HG02623 (cell line): ENCODE data around the gene STX1B.

ENCODE experiments used
- ATAC-seq: cut with Tn5 transposase; IDR thresholded peaks from one replicate; pipeline ENCODE4 v1.9.1; 2021; ENCODE audit warnings: moderate library complexity; ENCODE audit not compliant: unreplicated experiment

The STX1B gene

GRCh38 chr16:30996985-30997724 lies 13.3 kb downstream of the STX1B start:
- ATAC-seq, result peak; percentile 63

- ATAC-seq, result no peak
Measured at GRCh38 chr16:30996324-30996984, 14.0 kb downstream of the STX1B start.

DNA sequence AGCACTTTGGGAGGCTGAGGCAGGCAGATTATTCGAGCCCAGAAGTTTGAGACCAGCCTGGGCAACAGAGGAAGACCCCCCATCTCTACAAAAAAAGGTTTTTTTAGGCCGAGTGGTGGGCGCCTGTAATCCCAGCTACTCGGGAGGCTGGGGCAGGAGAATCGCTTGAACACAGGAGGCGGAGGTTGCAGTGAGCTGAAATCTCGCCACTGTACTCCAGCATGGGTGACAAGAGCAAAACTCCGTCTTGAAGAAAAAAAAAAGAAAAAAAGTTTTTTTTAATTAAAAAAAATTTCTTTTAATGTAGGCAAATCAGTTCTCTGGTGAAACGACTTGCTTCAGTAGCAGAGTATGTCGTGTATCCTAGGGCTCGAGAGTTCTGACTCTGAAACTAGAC lies 14.5 kb downstream of the STX1B start:
- ATAC-seq, result no peak

DNA sequence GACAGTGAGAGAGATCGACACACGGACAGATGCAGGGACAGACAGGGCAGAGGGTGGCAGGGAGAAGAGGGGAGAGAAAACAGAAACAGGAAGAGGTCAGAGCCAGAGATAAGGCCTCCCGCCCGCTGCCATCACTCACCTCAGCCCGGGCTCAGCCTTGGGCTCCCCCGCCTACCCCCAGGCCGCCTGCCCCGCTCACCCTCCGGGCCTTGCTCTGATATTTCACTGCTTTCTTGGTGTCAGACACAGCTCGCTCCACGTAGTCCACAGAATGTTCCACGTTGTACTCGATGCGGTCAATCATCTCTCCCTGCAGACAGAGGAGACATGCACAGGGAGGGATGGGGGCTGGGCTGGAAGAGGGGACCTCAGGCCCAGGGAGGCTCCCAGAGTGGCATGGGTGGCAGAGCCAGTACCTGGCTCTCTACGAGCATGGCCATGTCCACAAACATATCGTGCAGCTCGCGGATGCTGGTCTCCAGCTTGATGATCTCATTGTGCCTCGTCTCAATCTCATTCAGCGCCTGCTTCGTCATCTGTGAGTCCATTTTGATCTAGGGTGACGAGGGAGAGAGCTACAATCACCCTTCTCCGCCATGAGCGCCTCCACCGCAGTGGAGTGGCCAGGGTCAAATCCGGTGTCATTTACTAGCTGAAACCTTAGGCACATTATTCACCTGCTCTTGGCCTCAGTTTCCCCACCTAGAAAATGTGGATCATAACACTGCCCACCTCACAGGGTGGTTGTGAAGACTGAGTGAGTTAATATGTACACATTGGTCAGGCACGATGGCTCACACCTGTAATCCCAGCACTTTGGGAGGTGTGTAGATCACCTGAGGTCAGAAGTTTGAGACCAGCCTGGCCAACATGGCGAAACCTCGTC lies 17.3 kb downstream of the STX1B start:
- no peak for ATAC-seq

DNA sequence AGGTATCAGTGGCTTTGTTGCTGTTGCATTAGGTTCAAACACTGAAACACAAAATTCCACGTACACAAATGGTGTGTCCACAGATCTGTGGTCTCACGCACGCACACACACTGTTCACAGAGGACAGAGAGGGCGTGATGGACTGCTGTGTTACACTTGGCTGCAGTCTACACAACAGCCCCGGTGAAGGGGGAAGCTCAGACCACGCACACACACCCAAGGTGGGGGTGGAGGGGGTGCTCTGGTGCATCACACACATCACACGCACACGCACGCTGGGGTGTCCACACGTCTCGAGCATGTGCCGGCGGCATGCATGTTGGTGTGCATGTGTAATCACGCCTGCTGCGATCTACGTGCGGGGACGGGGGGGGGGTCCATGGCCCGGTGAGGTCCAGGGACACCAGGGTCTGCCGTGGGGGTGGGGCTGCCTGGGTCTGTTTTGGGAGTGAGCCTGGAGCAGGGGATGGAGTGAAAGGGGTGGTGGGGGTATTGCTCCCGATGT lies 18.1 kb downstream of the STX1B start:
- ATAC-seq, result no peak

DNA sequence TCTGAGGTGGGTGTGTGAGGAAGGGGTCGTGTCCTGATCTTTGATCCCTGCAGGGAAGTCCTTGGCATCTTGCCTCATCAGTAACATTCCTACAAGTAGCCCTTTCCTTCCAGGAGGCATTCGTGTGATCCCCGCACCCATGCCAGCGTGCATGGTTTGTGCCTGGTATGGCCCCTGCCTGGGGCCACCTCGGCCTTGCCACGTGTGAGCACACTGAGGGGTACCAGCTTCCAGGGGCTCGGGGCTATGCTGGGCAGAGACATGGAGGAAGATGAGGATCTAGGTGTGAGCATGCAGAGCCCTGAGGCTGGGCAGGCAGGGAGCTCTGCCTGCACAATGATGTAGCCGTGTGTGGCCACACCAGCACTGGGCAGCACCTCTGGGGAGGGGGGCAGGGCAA lies 19.4 kb downstream of the STX1B start:
- no peak for ATAC-seq

GRCh38 chr16:30990105-30990504 lies 20.3 kb downstream of the STX1B start:
- ATAC-seq, result no peak

DNA sequence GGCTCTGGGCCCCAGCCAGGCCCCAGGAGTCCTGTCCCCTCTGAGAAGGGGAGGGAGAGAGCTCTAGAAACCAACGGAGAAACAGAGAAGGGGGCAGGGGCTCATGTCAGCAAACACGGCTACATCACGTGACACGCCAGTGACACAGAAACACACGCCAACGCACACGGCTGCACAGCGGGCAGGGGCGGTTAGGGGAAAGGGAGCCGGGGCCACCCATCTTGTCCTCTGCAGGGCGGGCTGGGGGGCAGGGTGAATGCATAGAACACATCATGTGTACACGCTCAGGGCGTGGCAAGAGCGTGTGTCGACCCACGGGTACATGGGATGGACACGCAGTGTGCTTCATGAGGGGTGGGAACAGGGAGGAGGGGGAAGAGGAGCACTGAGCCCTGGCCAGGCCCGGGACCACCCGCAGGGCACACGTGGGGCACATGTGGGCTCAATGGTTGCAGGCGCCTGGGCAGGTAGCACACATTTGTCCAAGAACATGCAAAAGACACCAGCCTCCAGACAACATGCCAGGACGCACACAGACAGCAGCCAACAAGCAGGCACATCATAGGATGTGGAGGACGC lies 20.9 kb downstream of the STX1B start:
- ATAC-seq, result no peak

- no peak for ATAC-seq
Measured at GRCh38 chr16:30987581-30988190, 22.8 kb downstream of the STX1B start.

DNA sequence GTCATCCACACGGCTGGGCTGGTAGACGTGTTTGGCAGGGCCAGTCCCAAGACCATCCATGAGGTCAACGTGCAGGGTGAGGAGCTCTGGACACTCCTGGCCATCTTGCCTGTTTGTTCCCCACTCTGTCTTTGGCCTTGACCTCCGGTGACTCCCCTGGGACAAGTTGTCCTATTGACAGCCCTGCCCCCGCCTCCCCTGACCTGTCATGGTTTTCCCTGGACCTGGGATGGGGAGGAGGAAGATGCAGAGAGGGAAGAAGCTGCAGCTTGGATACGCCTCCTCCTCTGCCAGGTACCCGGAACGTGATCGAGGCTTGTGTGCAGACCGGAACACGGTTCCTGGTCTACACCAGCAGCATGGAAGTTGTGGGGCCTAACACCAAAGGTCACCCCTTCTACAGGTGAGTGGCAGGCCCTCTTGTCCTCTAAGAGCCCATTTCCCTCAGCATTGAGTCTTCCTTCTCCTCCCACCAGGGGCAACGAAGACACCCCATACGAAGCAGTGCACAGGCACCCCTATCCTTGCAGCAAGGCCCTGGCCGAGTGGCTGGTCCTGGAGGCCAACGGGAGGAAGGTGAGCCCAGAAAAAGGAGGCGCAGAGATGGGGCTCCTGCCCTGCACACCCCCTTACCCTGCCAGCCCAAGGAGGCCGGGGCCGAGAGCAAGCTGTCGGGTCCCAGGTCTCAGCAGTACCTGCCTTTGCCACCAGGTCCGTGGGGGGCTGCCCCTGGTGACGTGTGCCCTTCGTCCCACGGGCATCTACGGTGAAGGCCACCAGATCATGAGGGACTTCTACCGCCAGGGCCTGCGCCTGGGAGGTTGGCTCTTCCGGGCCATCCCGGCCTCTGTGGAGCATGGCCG lies 24.1 kb downstream of the STX1B start:
- no peak for ATAC-seq

- no peak for ATAC-seq
Measured at GRCh38 chr16:30985401-30986128, 24.9 kb downstream of the STX1B start.

GRCh38 chr16:30984669-30985400 lies 25.6 kb downstream of the STX1B start, which contains the start of gene HSD3B7:
Gene HSD3B7 (plus strand): TSS chr16:30985207. CDS start chr16:30985659, 452 bp downstream.
- no peak for ATAC-seq

DNA sequence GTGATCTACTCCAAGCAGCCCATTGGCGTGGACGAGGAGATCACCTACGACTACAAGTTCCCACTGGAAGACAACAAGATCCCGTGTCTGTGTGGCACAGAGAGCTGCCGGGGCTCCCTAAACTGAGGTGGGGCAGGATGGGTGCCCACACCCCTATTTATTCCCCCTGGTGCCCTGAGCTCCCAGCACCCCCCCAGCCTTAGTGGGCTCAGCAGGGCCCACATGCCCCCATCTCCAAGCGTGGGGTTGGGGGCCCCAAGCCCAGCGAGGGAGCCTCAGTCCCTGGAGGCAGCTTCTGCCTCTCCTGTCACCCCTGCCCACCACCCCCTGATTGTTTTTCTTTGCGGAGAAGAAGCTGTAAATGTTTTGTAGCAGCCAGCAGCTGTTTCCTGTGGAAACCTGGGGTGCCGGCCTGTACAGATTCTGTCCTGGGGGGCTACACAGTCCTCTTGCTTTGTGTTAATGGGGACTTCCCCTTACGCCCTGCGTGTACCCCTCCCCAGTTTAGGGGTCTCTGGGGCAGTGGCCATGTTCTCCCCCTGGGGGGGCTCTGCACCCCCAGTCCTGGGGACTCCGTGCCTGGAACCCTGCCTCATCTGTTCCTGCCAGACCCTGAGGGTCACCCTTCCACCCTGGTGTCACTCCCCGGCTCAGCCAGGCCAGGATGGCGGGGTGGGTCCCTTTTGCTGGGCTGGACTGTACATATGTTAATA lies 26.4 kb downstream of the STX1B start:
- no peak for ATAC-seq

GRCh38 chr16:30983289-30983889 lies 27.0 kb downstream of the STX1B start:
- ATAC-seq, result no peak

GRCh38 chr16:30982548-30983288 lies 27.7 kb downstream of the STX1B start:
- no peak for ATAC-seq

DNA sequence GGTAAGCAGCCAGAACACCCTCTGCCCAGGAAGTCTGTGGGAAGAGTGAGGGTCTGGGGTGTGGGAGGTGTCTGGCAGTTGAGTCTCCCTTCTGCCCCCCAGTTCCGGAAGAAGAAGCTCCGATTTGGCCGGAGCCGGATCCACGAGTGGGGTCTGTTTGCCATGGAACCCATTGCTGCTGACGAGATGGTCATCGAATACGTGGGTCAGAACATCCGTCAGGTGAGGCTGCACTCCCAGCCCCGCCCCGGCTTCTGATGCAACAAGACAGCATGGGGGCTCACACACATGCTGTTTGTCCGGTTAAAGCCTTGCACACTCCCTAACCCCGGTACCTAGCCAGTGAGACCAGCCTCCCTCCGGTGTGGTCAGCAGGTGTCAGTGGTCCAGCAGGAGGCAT lies 29.5 kb downstream of the STX1B start:
- no peak for ATAC-seq

DNA sequence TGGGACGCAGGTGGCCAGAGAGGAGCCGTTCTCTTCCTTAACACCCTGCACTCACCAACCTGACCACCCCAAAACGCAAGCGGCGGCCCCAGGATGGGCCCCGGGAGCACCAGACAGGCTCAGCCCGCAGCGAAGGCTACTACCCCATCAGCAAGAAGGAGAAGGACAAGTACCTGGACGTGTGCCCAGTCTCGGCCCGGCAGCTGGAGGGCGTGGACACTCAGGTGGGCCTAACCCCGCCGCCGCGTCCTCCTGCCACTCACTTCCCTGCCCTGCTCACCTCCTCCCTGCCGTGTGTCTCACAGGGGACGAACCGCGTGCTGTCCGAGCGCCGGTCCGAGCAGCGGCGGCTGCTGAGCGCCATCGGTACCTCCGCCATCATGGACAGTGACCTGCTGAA lies 30.0 kb downstream of the STX1B start:
- no peak for ATAC-seq
